Fibroblast of skin of right biceps (primary cell): Measurements from ENCODE around the gene JPH2.
"Not testable (repeated sequence)": the region's sequence is repeated elsewhere in the genome, so short reads cannot be mapped to it uniquely, and the experiment has no call there.

Experiments
- DNase-seq: peaks from one replicate; pipeline ENCODE4 v3.0.0-alpha.2; 2013

JPH2 gene

GRCh38 chr20:44211177-44212039, 24.4 kb upstream of the JPH2 start:
- peak; percentile 32 for DNase-seq

- peak; percentile 98 for DNase-seq
Measured at GRCh38 chr20:44210406-44211176, 23.6 kb upstream of the JPH2 start, which contains the start of gene OSER1. TSS of gene OSER1 (minus strand) at chr20:44210771. CDS start at chr20:44206957, 3,814 bp downstream.

- peak; percentile 44 for DNase-seq
Measured at GRCh38 chr20:44209686-44210405, 22.9 kb upstream of the JPH2 start.

GRCh38 chr20:44208770-44209169, 21.8 kb upstream of the JPH2 start:
- peak; percentile 35 for DNase-seq

GRCh38 chr20:44208165-44208564, 21.2 kb upstream of the JPH2 start:
- no peak for DNase-seq

GRCh38 chr20:44207126-44207723, 20.2 kb upstream of the JPH2 start:
- no peak for DNase-seq

- DNase-seq: no peak
Measured at GRCh38 chr20:44206132-44206531, 19.1 kb upstream of the JPH2 start.

- DNase-seq: no peak
Measured at GRCh38 chr20:44204832-44205215, 17.8 kb upstream of the JPH2 start.

- DNase-seq: peak; percentile 93
Measured at GRCh38 chr20:44204156-44204831, 17.3 kb upstream of the JPH2 start.

- DNase-seq: no peak
Measured at GRCh38 chr20:44203161-44203560, 16.2 kb upstream of the JPH2 start.

- DNase-seq: no peak
Measured at GRCh38 chr20:44200983-44201382, 14.0 kb upstream of the JPH2 start.

GRCh38 chr20:44200371-44200770, 13.4 kb upstream of the JPH2 start:
- no peak for DNase-seq

- no peak for DNase-seq
Measured at GRCh38 chr20:44199877-44200276, 12.9 kb upstream of the JPH2 start.

- DNase-seq: no peak
Measured at GRCh38 chr20:44198872-44199271, 11.9 kb upstream of the JPH2 start.

- no peak for DNase-seq
Measured at GRCh38 chr20:44196271-44196670, 9.3 kb upstream of the JPH2 start.

GRCh38 chr20:44195605-44196004, 8.6 kb upstream of the JPH2 start:
- no peak for DNase-seq

GRCh38 chr20:44193801-44194200, 6.8 kb upstream of the JPH2 start:
- DNase-seq: no peak

GRCh38 chr20:44191640-44192039, 4.7 kb upstream of the JPH2 start:
- DNase-seq: not testable (repeated sequence)

- DNase-seq: peak; percentile 79
Measured at GRCh38 chr20:44190197-44190852, 3.3 kb upstream of the JPH2 start.

GRCh38 chr20:44188752-44189151, 1.8 kb upstream of the JPH2 start:
- no peak for DNase-seq
